Measurements from ENCODE around the gene SUPT16H.
"Not testable (repeated sequence)": the region's sequence is repeated elsewhere in the genome, so short reads cannot be mapped to it uniquely, and the experiment has no call there.

The SUPT16H gene

GRCh38 chr14:21383848-21384493 lies at the start of gene SUPT16H:
Gene SUPT16H, minus strand, starts transcription at chr14:21384019. Its CDS starts 92 bp downstream, at chr14:21383927.
- peak; percentile 97 for DNase-seq

GRCh38 chr14:21431126-21431525 lies 47.3 kb upstream of the SUPT16H start:
- DNase-seq: no peak

- peak; percentile 80 for DNase-seq
Measured at GRCh38 chr14:21428930-21429329, 45.1 kb upstream of the SUPT16H start.

GRCh38 chr14:21426692-21427091 lies 42.9 kb upstream of the SUPT16H start:
- no peak for DNase-seq

- no peak for DNase-seq
Measured at GRCh38 chr14:21419528-21419927, 35.7 kb upstream of the SUPT16H start.

- no peak for DNase-seq
Measured at GRCh38 chr14:21415329-21415728, 31.5 kb upstream of the SUPT16H start.

- no peak for DNase-seq
Measured at GRCh38 chr14:21414137-21414631, 30.4 kb upstream of the SUPT16H start.

GRCh38 chr14:21408147-21408546 lies 24.3 kb upstream of the SUPT16H start:
- no peak for DNase-seq

- DNase-seq: no peak
Measured at GRCh38 chr14:21406213-21406612, 22.4 kb upstream of the SUPT16H start.

GRCh38 chr14:21405097-21405496 lies 21.3 kb upstream of the SUPT16H start:
- no peak for DNase-seq

GRCh38 chr14:21399311-21399870 lies 15.6 kb upstream of the SUPT16H start:
- DNase-seq: no peak

- DNase-seq: no peak
Measured at GRCh38 chr14:21398901-21399300, 15.1 kb upstream of the SUPT16H start.

GRCh38 chr14:21395450-21395849 lies 11.6 kb upstream of the SUPT16H start:
- no peak for DNase-seq

GRCh38 chr14:21385188-21385904 lies 1.5 kb upstream of the SUPT16H start:
- no peak for DNase-seq

- DNase-seq: no peak
Measured at GRCh38 chr14:21384494-21384851, 654 bp upstream of the SUPT16H start.

- peak; percentile 28 for DNase-seq
Measured at GRCh38 chr14:21382886-21383847, 652 bp downstream of the SUPT16H start.

GRCh38 chr14:21382095-21382494 lies 1.7 kb downstream of the SUPT16H start:
- DNase-seq: no peak

- no peak for DNase-seq
Measured at GRCh38 chr14:21379338-21379737, 4.5 kb downstream of the SUPT16H start.

GRCh38 chr14:21373980-21374379 lies 9.8 kb downstream of the SUPT16H start:
- no peak for DNase-seq

- not testable (repeated sequence) for DNase-seq
Measured at GRCh38 chr14:21372814-21373213, 11.0 kb downstream of the SUPT16H start.

GRCh38 chr14:21369949-21370679 lies 13.7 kb downstream of the SUPT16H start:
- DNase-seq: no peak

GRCh38 chr14:21367582-21368144 lies 16.2 kb downstream of the SUPT16H start:
- no peak for DNase-seq

Measured in NCI-H2029 (cell line).